Osteoblast (primary cell): ENCODE data around the gene SH3TC1. TPM values are rescaled to one million over a fixed set of nuclear protein-coding genes. Genes with fewer than 3 reads are reported as not detected.
A peak's percentile ranks its signal among the peaks of the same experiment; 100 is the strongest.

ENCODE experiments used
- DNase-seq: peaks from one replicate; pipeline ENCODE4 v3.0.0; 2011; ENCODE audit warnings: low spot score, mixed read lengths; ENCODE audit not compliant: insufficient read length; ENCODE audit errors: missing footprints
- H2AFZ ChIP-seq: 2 replicates; pipeline ENCODE4 v1.6.0; 2011; ENCODE audit warnings: mild to moderate bottlenecking, low read length
- H3K27ac ChIP-seq: 2 replicates; pipeline ENCODE4 v1.5.1; 2011; ENCODE audit warnings: mild to moderate bottlenecking, low read depth, low read length, moderate library complexity
- H3K27me3 ChIP-seq: 2 replicates; pipeline ENCODE4 v1.6.0; 2012; ENCODE audit warnings: mild to moderate bottlenecking, control low read depth, inconsistent platforms, low read length, moderate library complexity; ENCODE audit not compliant: insufficient read depth
- H3K36me3 ChIP-seq: 2 replicates; pipeline ENCODE4 v1.5.1; 2011; ENCODE audit warnings: mild to moderate bottlenecking, low read length, control low read depth, moderate library complexity; ENCODE audit not compliant: insufficient read depth
- H3K4me1 ChIP-seq: 2 replicates; pipeline ENCODE4 v1.5.1; 2011; ENCODE audit warnings: mild to moderate bottlenecking, low read length, control low read depth, moderate library complexity; ENCODE audit not compliant: insufficient read depth
- H3K4me2 ChIP-seq: 2 replicates; pipeline ENCODE4 v1.6.0; 2011; ENCODE audit warnings: mild to moderate bottlenecking, low read length; ENCODE audit not compliant: insufficient read depth
- H3K4me3 ChIP-seq: fragments of 200-600 bp; sonication (generic); 3 replicates; pipeline ENCODE4 v1.5.1; 2012; ENCODE audit warnings: mild to moderate bottlenecking, low read length, inconsistent platforms; ENCODE audit not compliant: insufficient read depth
- H3K79me2 ChIP-seq: 2 replicates; pipeline ENCODE4 v1.6.0; 2012; ENCODE audit warnings: mild to moderate bottlenecking, low read length, control low read depth, inconsistent platforms; ENCODE audit not compliant: insufficient read depth
- H3K9me3 ChIP-seq: 2 replicates; pipeline ENCODE4 v1.5.1; 2011; ENCODE audit warnings: low read depth, low read length, control low read depth
- H4K20me1 ChIP-seq: 2 replicates; pipeline ENCODE4 v1.6.0; 2012; ENCODE audit warnings: mild to moderate bottlenecking, low read length, control low read depth; ENCODE audit not compliant: insufficient read depth
- total RNA-seq: library from RNA; depleted of rRNA; stranded (reverse); fragments of >200 nt; gene quantifications from 2 replicates; pipeline ENCODE4 v1.2.3, GENCODE V29; 2012
- TF ChIP-seq, protein P1 (sequence below): IDR thresholded peaks from 2 replicates; pipeline ENCODE4 v1.5.1; 2011; ENCODE audit warnings: mild to moderate bottlenecking, low read depth, low read length, moderate library complexity; ENCODE audit errors: extremely low read depth

The SH3TC1 gene
- total RNA-seq, 1 donor = 3.6 TPM

DNA sequence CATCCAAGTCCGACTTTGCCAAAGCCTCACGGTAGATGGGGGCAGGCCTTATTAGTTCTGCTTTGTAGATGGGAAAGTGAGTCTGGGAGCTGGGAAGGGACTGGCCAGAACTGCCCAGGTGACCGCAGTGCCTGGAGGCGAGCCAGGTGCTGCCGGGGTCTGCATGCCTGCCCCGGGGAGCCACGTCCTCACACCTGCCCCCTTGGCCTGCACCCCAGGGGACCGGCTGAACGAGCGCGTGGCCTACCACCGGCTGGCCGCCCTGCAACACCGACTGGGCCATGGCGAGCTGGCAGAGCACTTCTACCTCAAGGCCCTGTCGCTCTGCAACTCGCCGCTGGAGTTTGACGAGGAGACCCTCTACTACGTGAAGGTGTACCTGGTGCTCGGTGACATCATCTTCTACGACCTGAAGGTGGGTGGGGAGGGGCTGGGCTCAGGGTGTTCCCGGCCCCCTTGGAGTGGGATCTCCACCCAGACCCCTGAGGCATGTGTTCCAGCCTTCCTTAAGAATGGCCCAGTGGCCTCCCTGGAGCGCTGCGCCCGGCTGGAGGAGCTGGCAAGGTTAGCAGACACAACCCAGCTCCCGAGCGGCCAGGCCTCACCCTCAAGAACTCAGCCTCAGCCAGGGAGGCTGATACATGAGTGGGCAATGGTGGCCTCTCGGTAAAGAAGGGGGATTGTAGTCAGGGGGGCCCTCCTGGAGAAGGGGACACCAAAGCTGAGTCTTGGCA lies 38.3 kb downstream of the SH3TC1 start:
- Histone ChIP-seq H3K79me2 (no peaks in the 10 kb centered on the region), H3K4me2 (no peak overlapping the region), H4K20me1 (no peaks in the 10 kb centered on the region), H3K36me3 (peaks cover 14% of the 10 kb centered on the region), H3K4me3 (no peak overlapping the region), H2AFZ (no peak overlapping the region), H3K27ac (no peak overlapping the region), H3K27me3 (no peaks in the 10 kb centered on the region), H3K9me3 (no peaks in the 10 kb centered on the region), H3K4me1 (peaks cover 1% of the 10 kb centered on the region)
- DNase-seq = peak; percentile 55
- TF ChIP-seq, protein P1, sequence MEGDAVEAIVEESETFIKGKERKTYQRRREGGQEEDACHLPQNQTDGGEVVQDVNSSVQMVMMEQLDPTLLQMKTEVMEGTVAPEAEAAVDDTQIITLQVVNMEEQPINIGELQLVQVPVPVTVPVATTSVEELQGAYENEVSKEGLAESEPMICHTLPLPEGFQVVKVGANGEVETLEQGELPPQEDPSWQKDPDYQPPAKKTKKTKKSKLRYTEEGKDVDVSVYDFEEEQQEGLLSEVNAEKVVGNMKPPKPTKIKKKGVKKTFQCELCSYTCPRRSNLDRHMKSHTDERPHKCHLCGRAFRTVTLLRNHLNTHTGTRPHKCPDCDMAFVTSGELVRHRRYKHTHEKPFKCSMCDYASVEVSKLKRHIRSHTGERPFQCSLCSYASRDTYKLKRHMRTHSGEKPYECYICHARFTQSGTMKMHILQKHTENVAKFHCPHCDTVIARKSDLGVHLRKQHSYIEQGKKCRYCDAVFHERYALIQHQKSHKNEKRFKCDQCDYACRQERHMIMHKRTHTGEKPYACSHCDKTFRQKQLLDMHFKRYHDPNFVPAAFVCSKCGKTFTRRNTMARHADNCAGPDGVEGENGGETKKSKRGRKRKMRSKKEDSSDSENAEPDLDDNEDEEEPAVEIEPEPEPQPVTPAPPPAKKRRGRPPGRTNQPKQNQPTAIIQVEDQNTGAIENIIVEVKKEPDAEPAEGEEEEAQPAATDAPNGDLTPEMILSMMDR = no peak

- no peak overlapping the region for H3K4me2 ChIP-seq
- no peak overlapping the region for H3K4me3 ChIP-seq
- no peaks in the 10 kb centered on the region for H4K20me1 ChIP-seq
- H3K4me1 ChIP-seq = peaks cover 4% of the 10 kb centered on the region
- H2AFZ ChIP-seq = no peak overlapping the region
- peak; percentile 80 for DNase-seq
- no peaks in the 10 kb centered on the region for H3K9me3 ChIP-seq
- H3K36me3 ChIP-seq = peaks cover 12% of the 10 kb centered on the region
- H3K79me2 ChIP-seq = no peaks in the 10 kb centered on the region
- H3K27me3 ChIP-seq = no peaks in the 10 kb centered on the region
- no peak overlapping the region for H3K27ac ChIP-seq
- TF ChIP-seq, protein P1 = no peak
Measured at GRCh38 chr4:8238036-8238511, 39.0 kb downstream of the SH3TC1 start.

- H3K27ac ChIP-seq = no peak overlapping the region
- H3K4me2 ChIP-seq = no peak overlapping the region
- H2AFZ ChIP-seq = no peak overlapping the region
- H4K20me1 ChIP-seq = no peaks in the 10 kb centered on the region
- H3K4me3 ChIP-seq = no peak overlapping the region
- DNase-seq = peak; percentile 87
- peaks cover 4% of the 10 kb centered on the region for H3K4me1 ChIP-seq
- no peaks in the 10 kb centered on the region for H3K9me3 ChIP-seq
- no peaks in the 10 kb centered on the region for H3K27me3 ChIP-seq
- TF ChIP-seq, protein P1 = no peak
- H3K79me2 ChIP-seq = no peaks in the 10 kb centered on the region
- H3K36me3 ChIP-seq = peaks cover 7% of the 10 kb centered on the region
Measured at GRCh38 chr4:8238515-8239053, 39.5 kb downstream of the SH3TC1 start.

DNA sequence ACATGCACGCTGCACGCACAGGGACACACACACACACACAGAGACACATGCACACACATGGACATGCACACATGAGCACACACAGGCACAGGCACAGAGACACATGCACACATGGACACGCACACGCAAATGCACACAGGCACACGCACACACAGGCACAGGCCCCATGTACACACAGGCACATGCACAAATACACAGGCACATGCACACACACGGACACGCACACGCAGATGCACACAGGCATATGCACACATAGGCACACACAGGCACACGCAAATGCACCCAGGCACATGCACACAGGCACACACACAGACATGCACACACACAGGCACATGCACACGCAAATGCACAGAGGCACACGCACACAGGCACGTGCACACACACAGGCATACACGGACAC lies 40.1 kb downstream of the SH3TC1 start:
- Histone ChIP-seq H3K9me3 (no peaks in the 10 kb centered on the region), H3K4me1 (peaks cover 4% of the 10 kb centered on the region), H3K79me2 (no peaks in the 10 kb centered on the region), H3K4me3 (no peak overlapping the region), H3K27me3 (no peaks in the 10 kb centered on the region), H3K27ac (no peak overlapping the region), H3K4me2 (no peak overlapping the region), H3K36me3 (peaks cover 5% of the 10 kb centered on the region), H4K20me1 (no peaks in the 10 kb centered on the region), H2AFZ (no peak overlapping the region)
- DNase-seq = no peak
- TF ChIP-seq, protein P1 = no peak
